GM21526 (cell line): ENCODE data around the gene FCN2.
A peak's percentile ranks its signal among the peaks of the same experiment; 100 is the strongest.

Experiments
- ATAC-seq: cut with Tn5 transposase; IDR thresholded peaks from one replicate; pipeline ENCODE4 v1.9.1; 2021; ENCODE audit warnings: moderate library complexity; ENCODE audit not compliant: unreplicated experiment, low FRiP score

The FCN2 gene

DNA sequence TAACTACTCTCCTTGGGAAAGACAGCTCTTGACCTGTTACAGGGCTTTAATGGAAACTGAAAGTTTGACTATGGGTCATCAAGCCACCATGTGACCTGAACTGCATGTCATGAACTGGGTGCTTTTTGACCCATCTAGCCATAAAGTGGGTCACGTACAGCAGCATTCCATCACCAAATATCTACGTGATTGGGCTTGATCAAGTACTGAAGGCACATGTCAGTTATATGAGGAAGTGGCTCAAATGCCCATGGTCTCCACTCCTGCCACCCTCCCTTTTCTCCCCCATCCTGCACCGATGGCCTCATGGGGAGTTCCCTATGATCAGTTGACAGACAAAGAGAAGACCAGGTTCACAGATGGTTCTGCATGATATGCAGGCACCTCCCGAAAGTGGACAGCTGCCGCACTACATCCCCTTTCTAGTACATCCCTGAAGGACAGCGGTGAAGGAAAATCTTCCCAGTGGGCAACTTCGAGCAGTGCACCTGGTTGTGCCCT, 44.5 kb downstream of the FCN2 start:
- ATAC-seq, result no peak

DNA sequence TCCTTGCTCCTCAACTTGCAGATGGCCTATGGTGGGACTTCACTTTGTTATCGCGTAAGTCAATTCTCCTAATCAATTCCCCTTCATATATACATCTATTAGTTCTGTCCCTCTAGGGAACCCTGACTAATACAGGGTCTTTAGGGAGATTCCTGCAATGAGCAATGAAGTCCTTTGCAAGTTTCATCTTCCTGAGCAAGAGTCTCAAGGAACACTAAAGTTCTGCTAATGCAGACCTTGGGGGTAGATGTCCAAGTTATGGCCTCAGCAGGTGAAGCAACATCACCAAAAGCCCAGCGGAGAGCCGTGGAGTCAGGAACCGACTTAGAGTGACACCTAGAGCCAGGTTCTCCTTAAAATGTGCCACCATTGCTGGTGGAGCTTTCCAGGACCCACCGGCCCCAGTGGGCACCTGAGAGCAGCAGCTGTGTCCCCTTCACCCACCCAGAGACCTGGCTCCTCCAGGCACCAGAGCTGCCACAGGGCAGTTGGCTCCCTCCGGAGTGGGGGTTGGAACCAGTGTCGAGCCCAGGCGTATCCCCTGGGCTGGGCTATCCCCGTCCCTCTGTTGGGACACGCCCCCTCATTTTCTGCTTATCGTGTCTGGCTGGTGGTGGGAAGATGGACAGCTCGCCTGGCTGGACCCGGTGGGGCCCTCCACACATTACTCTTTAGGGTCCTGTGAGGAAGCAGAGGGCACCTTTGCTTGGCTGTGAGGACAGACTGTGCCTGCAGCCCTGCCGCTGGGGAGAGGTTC, 48.0 kb downstream of the FCN2 start:
- ATAC-seq, result no peak

DNA sequence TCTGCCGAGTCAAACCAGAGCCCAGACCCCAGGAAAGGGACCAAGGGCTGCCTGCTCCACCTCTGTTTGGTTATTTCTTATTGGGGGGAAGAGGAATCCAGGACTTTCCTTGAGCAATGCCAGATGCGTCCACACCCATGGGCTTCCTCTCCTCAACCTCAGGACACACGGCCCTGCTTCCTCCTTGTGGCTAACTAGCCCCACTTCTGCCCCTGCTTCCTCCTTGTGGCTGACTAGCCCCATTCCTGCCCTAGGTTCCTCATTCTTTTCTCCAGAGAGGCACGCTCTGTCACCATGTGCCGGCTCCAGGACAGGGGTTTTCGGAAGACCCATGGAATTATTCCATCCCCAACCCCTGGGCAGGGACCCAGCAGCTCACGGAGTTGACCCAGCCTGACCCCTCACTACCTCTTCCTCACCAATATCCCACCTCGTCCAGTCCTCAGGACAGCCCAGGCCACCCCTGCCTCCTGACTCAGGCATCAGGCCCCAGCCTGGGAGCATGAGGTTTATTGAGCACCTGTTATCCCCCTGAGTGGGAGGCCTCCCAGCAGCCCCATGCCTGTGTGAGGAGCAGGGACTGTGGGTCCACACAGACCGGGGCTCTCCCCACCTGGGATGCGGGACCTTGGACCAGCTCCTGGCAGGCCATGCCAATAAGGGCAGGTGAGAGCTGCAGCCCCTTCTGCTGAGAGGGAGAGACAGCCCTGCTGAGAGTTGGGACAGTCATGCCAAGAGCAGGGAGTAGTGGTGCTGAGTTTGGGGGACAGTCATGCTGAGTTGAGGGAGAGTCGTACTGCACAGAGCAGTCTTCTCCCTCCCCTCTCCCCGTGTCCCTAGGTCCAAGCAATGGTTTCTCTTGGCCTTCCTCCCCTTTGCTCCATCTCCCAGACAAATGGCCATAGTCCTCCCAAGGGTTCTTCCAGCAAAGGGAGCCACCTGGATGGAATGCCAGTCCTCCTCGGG, 48.9 kb downstream of the FCN2 start:
- no peak for ATAC-seq

DNA sequence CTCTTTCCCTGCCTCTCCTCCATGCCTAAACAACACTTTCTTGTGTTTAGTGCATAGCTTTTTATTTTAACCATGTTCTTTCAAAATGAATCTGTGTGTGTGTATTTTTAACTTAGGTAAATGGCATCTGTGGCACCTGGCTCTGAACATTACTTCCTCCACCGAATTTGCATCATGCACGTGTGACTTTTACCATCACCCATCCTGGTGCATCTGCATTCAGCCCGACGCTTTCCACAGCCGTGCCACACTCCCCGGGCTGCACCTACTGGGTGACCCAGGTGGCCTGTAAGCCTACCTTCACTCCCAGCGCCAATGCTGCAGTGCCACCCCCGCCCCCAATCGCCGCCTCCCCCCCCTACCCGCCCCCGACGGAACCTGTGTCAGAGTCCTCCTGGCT, 49.8 kb downstream of the FCN2 start:
- ATAC-seq, result peak; percentile 62

DNA sequence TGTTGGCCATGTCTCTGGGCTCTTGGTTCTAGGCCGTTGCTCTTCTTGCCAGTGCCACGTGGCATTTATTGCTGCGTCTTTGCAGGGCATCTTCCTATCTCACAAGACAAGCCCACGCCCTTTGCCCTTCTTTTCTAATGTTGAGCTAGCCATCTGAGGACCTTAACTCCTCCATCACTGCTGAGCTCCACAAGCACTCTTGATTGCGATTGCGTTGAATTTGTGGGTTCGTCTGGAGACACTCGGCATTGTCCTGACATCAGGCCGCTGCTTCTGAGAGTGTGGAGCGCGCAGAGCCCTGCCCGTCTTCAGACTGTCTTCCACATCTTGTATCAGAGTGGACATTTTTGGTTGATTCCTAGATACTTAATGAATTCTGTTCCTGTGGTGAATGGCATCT, 51.6 kb downstream of the FCN2 start:
- ATAC-seq, result no peak

GRCh38 chr9:134932606-134933005, 52.0 kb downstream of the FCN2 start:
- ATAC-seq, result no peak

DNA sequence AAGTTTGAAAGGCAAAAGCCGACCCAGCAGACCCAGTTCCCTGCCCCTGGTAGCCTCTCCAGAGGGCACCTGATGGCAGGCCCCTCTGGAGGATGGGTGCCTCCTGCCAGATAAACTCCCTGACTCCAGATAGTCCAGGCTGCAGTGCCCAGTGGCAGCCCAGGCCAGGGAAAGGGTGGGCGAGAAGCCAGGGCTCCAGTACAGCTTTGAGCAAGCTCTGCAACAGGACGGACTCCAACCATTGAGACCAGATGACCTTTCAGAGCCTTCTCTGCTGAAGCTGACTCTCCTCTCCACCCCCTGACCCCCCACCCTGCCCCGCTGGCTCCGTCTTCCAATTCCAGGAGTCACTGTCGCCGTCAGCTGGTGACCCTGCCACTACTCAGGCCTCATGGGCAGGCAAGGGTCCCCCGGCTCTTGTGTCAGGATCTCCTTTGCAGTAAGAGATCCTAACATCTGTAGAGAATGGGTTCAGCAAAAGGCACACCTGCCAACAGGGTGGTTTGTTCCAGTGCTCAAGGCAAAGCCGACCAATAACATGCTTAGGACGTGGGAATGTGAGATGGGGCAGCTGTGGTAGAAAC, 52.6 kb downstream of the FCN2 start:
- no peak for ATAC-seq

- no peak for ATAC-seq
Measured at GRCh38 chr9:134935056-134935640, 54.5 kb downstream of the FCN2 start.

- no peak for ATAC-seq
Measured at GRCh38 chr9:134935701-134936345, 55.2 kb downstream of the FCN2 start.

DNA sequence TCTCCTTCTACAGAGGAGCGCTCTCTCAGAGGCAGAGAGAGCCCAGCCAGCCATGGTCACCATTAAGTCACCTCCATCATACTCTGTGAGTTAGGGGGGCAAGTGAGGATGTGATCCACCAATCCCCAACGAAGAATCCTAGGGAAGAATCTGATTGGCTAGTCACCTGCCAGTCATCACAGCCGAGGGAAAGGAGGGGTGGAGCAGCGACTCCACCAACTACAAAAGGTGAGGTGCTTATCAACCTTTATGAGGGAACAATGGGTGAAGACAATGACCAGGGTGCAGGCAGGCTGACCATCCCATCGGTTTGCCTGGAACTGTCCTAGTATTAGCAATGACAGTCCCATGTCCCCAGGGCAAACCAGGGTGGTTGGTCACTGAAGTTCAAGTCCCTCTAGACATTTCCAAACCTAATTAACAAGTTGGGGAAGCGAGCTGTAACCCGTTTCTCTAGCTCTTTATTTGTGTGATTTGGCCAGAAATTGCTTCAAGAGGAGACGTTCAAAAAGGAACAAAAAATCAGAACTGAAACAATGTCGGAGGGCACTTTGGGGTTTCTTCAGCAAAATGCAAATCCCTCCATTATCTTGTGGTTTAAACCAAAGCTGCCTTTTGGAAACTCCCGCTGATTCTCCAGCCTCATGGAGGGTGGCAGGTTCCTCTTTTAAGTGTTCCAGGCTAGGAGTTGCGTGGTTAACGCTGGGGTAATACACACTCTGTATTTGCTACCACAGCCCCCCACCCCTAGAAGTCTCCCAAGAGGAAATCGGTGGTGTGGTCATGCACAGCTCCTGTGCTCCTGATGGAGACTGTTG, 55.9 kb downstream of the FCN2 start:
- no peak for ATAC-seq
